ENCODE measurements around the gene MCRS1.

GRCh38 chr12:49604856-49605255 lies 36.9 kb upstream of the MCRS1 start:
- TF ChIP-seq, protein P1, sequence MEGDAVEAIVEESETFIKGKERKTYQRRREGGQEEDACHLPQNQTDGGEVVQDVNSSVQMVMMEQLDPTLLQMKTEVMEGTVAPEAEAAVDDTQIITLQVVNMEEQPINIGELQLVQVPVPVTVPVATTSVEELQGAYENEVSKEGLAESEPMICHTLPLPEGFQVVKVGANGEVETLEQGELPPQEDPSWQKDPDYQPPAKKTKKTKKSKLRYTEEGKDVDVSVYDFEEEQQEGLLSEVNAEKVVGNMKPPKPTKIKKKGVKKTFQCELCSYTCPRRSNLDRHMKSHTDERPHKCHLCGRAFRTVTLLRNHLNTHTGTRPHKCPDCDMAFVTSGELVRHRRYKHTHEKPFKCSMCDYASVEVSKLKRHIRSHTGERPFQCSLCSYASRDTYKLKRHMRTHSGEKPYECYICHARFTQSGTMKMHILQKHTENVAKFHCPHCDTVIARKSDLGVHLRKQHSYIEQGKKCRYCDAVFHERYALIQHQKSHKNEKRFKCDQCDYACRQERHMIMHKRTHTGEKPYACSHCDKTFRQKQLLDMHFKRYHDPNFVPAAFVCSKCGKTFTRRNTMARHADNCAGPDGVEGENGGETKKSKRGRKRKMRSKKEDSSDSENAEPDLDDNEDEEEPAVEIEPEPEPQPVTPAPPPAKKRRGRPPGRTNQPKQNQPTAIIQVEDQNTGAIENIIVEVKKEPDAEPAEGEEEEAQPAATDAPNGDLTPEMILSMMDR (conservative IDR thresholded peaks at IDR 0.05; ENCODE audit: low read length): no peak
- TF ChIP-seq EZH2phosphoT487 (IDR thresholded peaks at IDR 0.05; ENCODE audit: borderline replicate concordance): no peak

Data from Loucy (cell line).